B cell (primary cell): ENCODE measurements around the gene LRP6. TPM values are rescaled to one million over a fixed set of nuclear protein-coding genes. Genes with fewer than 3 reads are reported as not detected.

Experiments used
- ATAC-seq: fragments of 200-7000 bp; cut with Tn5 transposase; one replicate; pipeline ENCODE4 v1.10.0; 2021; ENCODE audit warnings: low read depth, mild to moderate bottlenecking, moderate number of reproducible peaks, moderate library complexity
- CTCF ChIA-PET: fragments of 350-600 bp; sonication (Branson Sonifier 250); formaldehyde crosslinking; loops from one replicate; lab custom pipeline; 2021; ENCODE audit warnings: antibody characterized with exemption, inconsistent platforms; lab: Charles Lee
- POLR2A ChIA-PET: fragments of 350-600 bp; sonication (Branson Sonifier 250); formaldehyde crosslinking; loops from one replicate; lab custom pipeline; 2021; ENCODE audit warnings: antibody characterized with exemption; lab: Charles Lee
- DNase-seq: peaks from one replicate; pipeline ENCODE4 v3.0.0; 2013
- H2AFZ ChIP-seq: 2 replicates; pipeline ENCODE4 v1.6.1; 2012; ENCODE audit warnings: mild to moderate bottlenecking, low read depth, low read length; ENCODE audit not compliant: insufficient read depth, poor library complexity, severe bottlenecking
- H3K27ac ChIP-seq, 2 donors: 1 replicate in 1 of 2; 2 replicates in 1 of 2; pipeline ENCODE4 v1.5.1; 2012 to 2013; ENCODE audit warnings: low read length in 2 of 2, mild to moderate bottlenecking in 2 of 2, moderate library complexity in 1 of 2
- H3K27me3 ChIP-seq, 4 experiments: fragments of 200-600 bp in 1 of 4; sonication (generic) in 1 of 4; replicated peaks in 1 of 4; 1 replicate in 2 of 4; 2 replicates in 2 of 4; pipeline versions ENCODE4 v1.6.1 to v1.7.0; 2013 to 2016; ENCODE audit warnings: low read length in 3 of 4, mild to moderate bottlenecking in 2 of 4, mixed read lengths in 1 of 4, moderate library complexity in 1 of 4; ENCODE audit not compliant: insufficient read depth in 4 of 4, control insufficient read depth in 3 of 4; ENCODE audit errors: control extremely low read depth in 1 of 4
- H3K36me3 ChIP-seq, 2 experiments: replicated peaks in 1 of 2; 1 replicate in 1 of 2; 2 replicates in 1 of 2; pipeline versions ENCODE4 v1.6.1 to v1.7.1; 2013; ENCODE audit warnings: low read length in 1 of 2; ENCODE audit not compliant: insufficient read depth in 2 of 2, control insufficient read depth in 1 of 2; ENCODE audit errors: control extremely low read depth in 1 of 2, extremely low read depth in 1 of 2
- H3K4me1 ChIP-seq, 2 donors: fragments of 200-600 bp in 1 of 2; sonication (generic) in 1 of 2; 1 replicate in 1 of 2; 2 replicates in 1 of 2; pipeline versions ENCODE4 v1.5.1 to v1.6.1; 2013 to 2017; ENCODE audit warnings: low read length in 2 of 2; ENCODE audit not compliant: control insufficient read depth in 2 of 2, insufficient read depth in 2 of 2
- H3K4me2 ChIP-seq: replicated peaks from 2 replicates; pipeline ENCODE3; 2012; ENCODE audit warnings: mild to moderate bottlenecking, low read depth, low read length; ENCODE audit not compliant: poor library complexity, severe bottlenecking
- H3K4me3 ChIP-seq, 5 experiments: fragments of 200-600 bp in 1 of 5; sonication (generic) in 1 of 5; 1 replicate in 3 of 5; 2 replicates in 2 of 5; pipeline versions ENCODE4 v1.5.1 to v1.7.0; 2011 to 2016; ENCODE audit warnings: low read length in 4 of 5, mild to moderate bottlenecking in 4 of 5, low read depth in 2 of 5, control low read depth in 1 of 5, moderate library complexity in 1 of 5; ENCODE audit not compliant: insufficient read depth in 1 of 5; ENCODE audit errors: control extremely low read depth in 1 of 5, extremely low read depth in 1 of 5
- H3K79me2 ChIP-seq: fragments of 200-600 bp; sonication (generic); one replicate; pipeline ENCODE4 v1.6.0; 2016; ENCODE audit warnings: low read length; ENCODE audit not compliant: control insufficient read depth, insufficient read depth
- H3K9ac ChIP-seq: fragments of 200-600 bp; sonication (generic); 2 replicates; pipeline ENCODE4 v1.6.1; 2017; ENCODE audit warnings: mild to moderate bottlenecking, low read length, moderate library complexity
- H3K9me3 ChIP-seq, 3 donors: one replicate each; pipeline versions ENCODE4 v1.6.1 to v1.7.1; 2013; ENCODE audit warnings: low read length in 2 of 3; ENCODE audit not compliant: control insufficient read depth in 2 of 3, insufficient read depth in 1 of 3; ENCODE audit errors: control extremely low read depth in 1 of 3
- H4K20me1 ChIP-seq: 2 replicates; pipeline ENCODE4 v1.6.0; 2012; ENCODE audit warnings: mild to moderate bottlenecking, low read length; ENCODE audit not compliant: insufficient read depth, control insufficient read depth, poor library complexity, severe bottlenecking
- H3K27ac Mint-ChIP-seq: one replicate; pipeline ENCODE4 v1.8.0; 2021; ENCODE audit warnings: mixed read lengths
- H3K27me3 Mint-ChIP-seq: one replicate; pipeline ENCODE4 v1.8.0; 2021; ENCODE audit warnings: mixed read lengths
- H3K4me1 Mint-ChIP-seq: one replicate; pipeline ENCODE4 v1.8.0; 2021; ENCODE audit warnings: mixed read lengths
- H3K4me3 Mint-ChIP-seq: one replicate; pipeline ENCODE4 v1.8.0; 2021; ENCODE audit warnings: mixed read lengths
- H3K9me3 Mint-ChIP-seq: one replicate; pipeline ENCODE4 v1.8.0; 2022; ENCODE audit warnings: mixed read lengths; ENCODE audit not compliant: insufficient read depth
- CTCF ChIP-seq: fragments of 200-600 bp; IDR thresholded peaks from one replicate; pipeline ENCODE4 v1.8.0; 2022; ENCODE audit warnings: antibody characterized with exemption, mild to moderate bottlenecking
- EZH2 ChIP-seq: IDR thresholded peaks from 2 replicates; pipeline ENCODE4 v1.6.1; 2012; ENCODE audit warnings: borderline replicate concordance, low read depth, mild to moderate bottlenecking, moderate library complexity, low read length; ENCODE audit not compliant: insufficient read depth, poor library complexity, severe bottlenecking
- WGBS: methylation state at CpG from one replicate; pipeline ENCODE4 v1.1.5; 2013; ENCODE audit warnings: missing lambda C conversion rate; ENCODE audit not compliant: insufficient coverage; 5-methylcytosine and 5-hydroxymethylcytosine counted together
- intact Hi-C: fragments of 100-400 bp; cut with micrococcal nuclease; formaldehyde crosslinking; loops from one replicate; pipeline ENCODE4 v1.10.0; 2022
- polyA plus RNA-seq: library from polyadenylated mRNA; depleted of rRNA; stranded (reverse); fragments of >200 nt; gene quantifications from 2 replicates; pipeline ENCODE4 v1.2.3, GENCODE V29; 2012
- total RNA-seq, 2 donors: library from RNA; stranded (reverse); fragments of 120-200 nt in 1 of 2; gene quantifications; 1 replicate in 1 of 2; 2 replicates in 1 of 2; pipeline versions ENCODE4 v1.2.3 to v1.2.4, GENCODE V29; 2013 to 2022

The LRP6 gene
- total and polyA plus RNA-seq, 2 donors (not counting 1 experiment from before 2014, with no cell fraction given): 0.34 to 2.8 TPM

GRCh38 chr12:12097891-12098690 lies 168.8 kb downstream of the LRP6 start:
- Histone ChIP-seq H3K9ac (no peak overlapping the region), H3K4me1 (no peaks in the 10 kb centered on the region), H2AFZ (no peak overlapping the region), H3K9me3 (no peaks in the 10 kb centered on the region), H3K4me3 (no peak overlapping the region), H3K79me2 (no peaks in the 10 kb centered on the region), H3K4me2 (no peak overlapping the region), H3K27me3 (no peaks in the 10 kb centered on the region), H3K36me3 (no peaks in the 10 kb centered on the region), H3K27ac (no peak overlapping the region), H4K20me1 (no peaks in the 10 kb centered on the region)
- H3K27me3 Mint-ChIP-seq: peaks cover 17% of the 10 kb centered on the region
- WGBS: 84% methylated on average over 5 of the region's 6 CpGs
- H3K9me3 Mint-ChIP-seq: no peaks in the 10 kb centered on the region
- intact Hi-C loops: no loop called here
- H3K27ac Mint-ChIP-seq: no peak overlapping the region
- DNase-seq: no peak
- POLR2A ChIA-PET: no interaction called here
- no peak overlapping the region for H3K4me3 Mint-ChIP-seq
- H3K4me1 Mint-ChIP-seq: no peaks in the 10 kb centered on the region
- TF ChIP-seq EZH2: no peak
- TF ChIP-seq CTCF: no peak
- no peak for ATAC-seq
- CTCF ChIA-PET: no interaction called here

GRCh38 chr12:12095021-12095420 lies 171.8 kb downstream of the LRP6 start:
- ChIA-PET POLR2A (no interaction called here), CTCF (interaction anchor here (0.7 kb wide), 2 partner anchors 37 to 1767 kb away, joined by 3 to 6 read pairs; no protein-coding TSS in a partner anchor)
- DNase-seq (no peak), ATAC-seq (no peak)
- WGBS: 38% methylated on average over 3 of the region's 3 CpGs
- Histone ChIP-seq H3K9ac (no peak overlapping the region), H3K27ac (no peak overlapping the region), H3K79me2 (no peaks in the 10 kb centered on the region), H3K4me1 (no peaks in the 10 kb centered on the region), H3K4me3 (no peak overlapping the region), H2AFZ (no peak overlapping the region), H3K9me3 (no peaks in the 10 kb centered on the region), H3K36me3 (no peaks in the 10 kb centered on the region), H4K20me1 (no peaks in the 10 kb centered on the region), H3K27me3 (peaks cover 0 to 5% (median 0%) of the 10 kb centered on the region in 4 experiments), H3K4me2 (no peak overlapping the region)
- no peaks in the 10 kb centered on the region for H3K9me3 Mint-ChIP-seq
- peaks cover 21% of the 10 kb centered on the region for H3K27me3 Mint-ChIP-seq
- H3K27ac Mint-ChIP-seq: no peak overlapping the region
- intact Hi-C loops: no loop called here
- H3K4me3 Mint-ChIP-seq: no peak overlapping the region
- no peaks in the 10 kb centered on the region for H3K4me1 Mint-ChIP-seq
- TF ChIP-seq CTCF: no peak
- TF ChIP-seq EZH2: no peak
